CD8-positive, alpha-beta memory T cell (primary cell): Measurements from ENCODE around the gene UBE2Q1. TPM values are rescaled to one million over a fixed set of nuclear protein-coding genes. Genes with fewer than 3 reads are reported as not detected.
A peak's percentile ranks its signal among the peaks of the same experiment; 100 is the strongest.

Experiments used
- CTCF ChIA-PET: fragments of 350-600 bp; sonication (Branson Sonifier 250); formaldehyde crosslinking; loops from one replicate; lab custom pipeline; 2021; ENCODE audit warnings: antibody characterized with exemption; lab: Charles Lee
- POLR2A ChIA-PET: fragments of 350-600 bp; sonication (Branson Sonifier 250); formaldehyde crosslinking; loops from one replicate; lab custom pipeline; 2021; ENCODE audit warnings: antibody characterized with exemption; lab: Charles Lee
- DNase-seq, 5 donors: peaks; one replicate each; pipeline versions ENCODE4 v3.0.0 to v3.0.0-alpha.2; 2020 to 2022; ENCODE audit warnings: mixed read lengths in 1 of 5
- H3K27ac ChIP-seq: one replicate; pipeline ENCODE4 v1.7.0; 2013; ENCODE audit warnings: low read depth, mild to moderate bottlenecking, low read length, moderate library complexity
- H3K27me3 ChIP-seq: 2 replicates; pipeline ENCODE4 v1.7.0; 2013; ENCODE audit warnings: low read length, mild to moderate bottlenecking; ENCODE audit not compliant: insufficient read depth, poor library complexity, severe bottlenecking
- H3K36me3 ChIP-seq: 2 replicates; pipeline ENCODE4 v1.7.0; 2013; ENCODE audit warnings: mild to moderate bottlenecking, low read length, moderate library complexity; ENCODE audit not compliant: insufficient read depth
- H3K4me1 ChIP-seq: 2 replicates; pipeline ENCODE4 v1.7.0; 2013; ENCODE audit warnings: mild to moderate bottlenecking, low read length, moderate library complexity; ENCODE audit not compliant: insufficient read depth
- H3K4me3 ChIP-seq: 2 replicates; pipeline ENCODE4 v1.7.0; 2013; ENCODE audit warnings: mild to moderate bottlenecking, low read length
- H3K9me3 ChIP-seq: 2 replicates; pipeline ENCODE4 v1.7.0; 2013; ENCODE audit warnings: mild to moderate bottlenecking, low read length
- H3K27ac Mint-ChIP-seq, 8 donors: one replicate each; pipeline ENCODE4 v1.8.0; 2020 to 2021; ENCODE audit warnings: mixed read lengths in 8 of 8, mild to moderate bottlenecking in 6 of 8, inconsistent platforms in 3 of 8, moderate library complexity in 3 of 8
- H3K27me3 Mint-ChIP-seq, 2 donors: one replicate each; pipeline ENCODE4 v1.8.0; 2020 to 2021; ENCODE audit warnings: mixed read lengths in 2 of 2, mild to moderate bottlenecking in 1 of 2, moderate library complexity in 1 of 2
- H3K36me3 Mint-ChIP-seq, 3 donors: one replicate each; pipeline ENCODE4 v1.8.0; 2020 to 2021; ENCODE audit warnings: mixed read lengths in 3 of 3, inconsistent platforms in 1 of 3, mild to moderate bottlenecking in 1 of 3
- H3K4me1 Mint-ChIP-seq, 3 donors: one replicate each; pipeline ENCODE4 v1.8.0; 2020 to 2021; ENCODE audit warnings: mixed read lengths in 3 of 3, inconsistent platforms in 1 of 3, mild to moderate bottlenecking in 1 of 3
- H3K4me3 Mint-ChIP-seq, 7 donors: one replicate each; pipeline ENCODE4 v1.8.0; 2020 to 2021; ENCODE audit warnings: mixed read lengths in 7 of 7, mild to moderate bottlenecking in 6 of 7, moderate library complexity in 4 of 7, inconsistent platforms in 2 of 7
- H3K9me3 Mint-ChIP-seq, 5 donors: one replicate each; pipeline ENCODE4 v1.8.0; 2020 to 2022; ENCODE audit warnings: mixed read lengths in 5 of 5, mild to moderate bottlenecking in 3 of 5, moderate library complexity in 2 of 5, inconsistent platforms in 1 of 5
- polyA plus RNA-seq: library from polyadenylated mRNA; unstranded; fragments of 300-500 nt; fragmentation: Illumina TruSeq; gene quantifications from one replicate; pipeline ENCODE4 v1.2.3, GENCODE V29; 2021
- total RNA-seq, 2 experiments: library from RNA; stranded (reverse); gene quantifications; one replicate each; pipeline ENCODE4 v1.2.3, GENCODE V29; 2021

The UBE2Q1 gene
- total and polyA plus RNA-seq, 3 experiments from 2014 or later: 16.2 to 97.8 (median 83.8) TPM

DNA sequence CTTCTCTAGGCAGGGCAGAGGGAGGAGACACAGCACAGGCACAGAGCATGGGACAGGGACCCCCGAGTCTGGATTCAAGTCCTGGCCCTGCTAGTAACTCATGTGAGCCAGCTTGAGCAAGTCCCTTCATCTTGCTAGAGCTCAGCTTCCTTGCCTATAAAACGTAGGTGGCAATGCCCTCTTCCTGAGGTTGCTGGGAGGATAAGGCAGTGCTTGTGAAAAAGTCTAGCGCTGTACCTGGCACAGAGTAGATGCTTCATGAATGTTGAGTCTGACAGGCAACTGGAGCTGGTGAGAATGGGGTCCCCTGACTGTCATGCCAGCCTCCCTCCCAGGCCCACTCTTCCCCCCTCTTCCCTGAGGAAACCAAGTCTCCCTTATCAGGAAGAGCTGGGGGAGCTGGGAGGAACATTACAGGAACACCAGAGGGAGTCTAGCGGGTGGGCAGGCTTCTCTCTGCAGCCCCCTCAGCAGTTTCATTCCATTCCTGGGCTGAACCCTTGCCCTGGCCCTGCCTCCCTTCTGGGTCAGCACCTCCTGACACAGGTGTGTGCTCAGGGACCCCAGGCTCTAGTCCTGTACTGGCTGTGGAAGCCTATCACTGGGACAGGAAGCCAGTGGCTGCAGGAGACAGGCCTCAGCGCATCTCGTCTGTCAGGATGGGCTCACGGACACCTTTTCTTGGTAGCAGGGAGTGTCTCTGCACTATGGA is 19.0 kb upstream of the UBE2Q1 start:
- Histone ChIP-seq H3K27ac (no peak overlapping the region), H3K27me3 (no peaks in the 10 kb centered on the region), H3K4me1 (no peaks in the 10 kb centered on the region), H3K36me3 (peaks cover 23% of the 10 kb centered on the region), H3K4me3 (no peak overlapping the region), H3K9me3 (no peaks in the 10 kb centered on the region)
- ChIA-PET POLR2A (interaction anchor here (0.5 to 1.1 kb wide), 2 partner anchors 49 to 257 kb away, joined by 4 to 6 read pairs; partner anchors contain the start of gene AQP10), CTCF (interaction anchor here (1.5 kb wide), 1 partner anchor 14 kb away, joined by 3 read pairs; no protein-coding TSS in a partner anchor)
- peak overlapping the region in 1 of 8 donors; percentile 81 for H3K27ac Mint-ChIP-seq
- no peak overlapping the region for H3K4me3 Mint-ChIP-seq
- H3K9me3 Mint-ChIP-seq: no peaks in the 10 kb centered on the region
- H3K4me1 Mint-ChIP-seq: peaks cover 0 to 5% (median 1%) of the 10 kb centered on the region in 3 donors
- peaks cover 0 to 44% (median 8%) of the 10 kb centered on the region in 3 donors for H3K36me3 Mint-ChIP-seq
- no peak for DNase-seq
- H3K27me3 Mint-ChIP-seq: peaks cover 3 to 4% of the 10 kb centered on the region in 2 donors

DNA sequence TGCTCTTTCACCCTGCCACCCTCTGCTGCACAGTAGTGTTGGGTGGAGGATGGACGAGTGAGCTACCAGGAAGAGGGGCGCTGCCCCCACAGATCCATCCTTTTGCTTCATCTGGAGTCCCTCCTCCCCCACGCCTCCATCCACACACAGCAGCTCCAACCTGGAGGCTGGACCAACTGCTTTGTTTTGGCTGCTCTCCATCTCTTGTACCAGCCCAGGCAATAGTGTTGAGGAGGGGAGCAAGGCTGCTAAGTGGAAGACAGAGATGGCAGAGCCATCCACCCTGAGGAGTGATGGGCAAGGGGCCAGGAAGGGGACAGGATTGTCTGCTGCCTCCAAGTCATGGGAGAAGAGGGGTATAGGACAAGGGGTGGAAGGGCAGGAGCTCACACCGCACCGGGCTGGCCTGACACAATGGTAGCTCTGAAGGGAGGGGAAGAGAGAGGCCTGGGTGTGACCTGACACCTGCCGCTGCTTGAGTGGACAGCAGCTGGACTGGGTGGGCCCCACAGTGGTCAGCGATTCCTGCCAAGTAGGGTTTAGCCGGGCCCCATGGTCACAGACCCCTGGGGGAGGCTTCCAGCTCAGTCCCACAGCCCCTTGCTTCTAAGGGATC is 17.6 kb upstream of the UBE2Q1 start:
- H3K4me3 Mint-ChIP-seq: no peak overlapping the region
- H3K27ac Mint-ChIP-seq: peak overlapping the region in 1 of 8 donors; percentile 72
- peaks cover 0 to 30% (median 6%) of the 10 kb centered on the region in 3 donors for H3K36me3 Mint-ChIP-seq
- DNase-seq: no peak
- H3K27me3 ChIP-seq: no peaks in the 10 kb centered on the region
- H3K4me1 ChIP-seq: no peaks in the 10 kb centered on the region
- H3K4me3 ChIP-seq: no peak overlapping the region
- peaks cover 6 to 9% of the 10 kb centered on the region in 2 donors for H3K27me3 Mint-ChIP-seq
- H3K36me3 ChIP-seq: peaks cover 15% of the 10 kb centered on the region
- peaks cover 0 to 2% (median 0%) of the 10 kb centered on the region in 5 donors for H3K9me3 Mint-ChIP-seq
- H3K4me1 Mint-ChIP-seq: peaks cover 0 to 5% (median 1%) of the 10 kb centered on the region in 3 donors
- CTCF ChIA-PET: no interaction called here
- no peaks in the 10 kb centered on the region for H3K9me3 ChIP-seq
- no peak overlapping the region for H3K27ac ChIP-seq
- POLR2A ChIA-PET: no interaction called here

DNA sequence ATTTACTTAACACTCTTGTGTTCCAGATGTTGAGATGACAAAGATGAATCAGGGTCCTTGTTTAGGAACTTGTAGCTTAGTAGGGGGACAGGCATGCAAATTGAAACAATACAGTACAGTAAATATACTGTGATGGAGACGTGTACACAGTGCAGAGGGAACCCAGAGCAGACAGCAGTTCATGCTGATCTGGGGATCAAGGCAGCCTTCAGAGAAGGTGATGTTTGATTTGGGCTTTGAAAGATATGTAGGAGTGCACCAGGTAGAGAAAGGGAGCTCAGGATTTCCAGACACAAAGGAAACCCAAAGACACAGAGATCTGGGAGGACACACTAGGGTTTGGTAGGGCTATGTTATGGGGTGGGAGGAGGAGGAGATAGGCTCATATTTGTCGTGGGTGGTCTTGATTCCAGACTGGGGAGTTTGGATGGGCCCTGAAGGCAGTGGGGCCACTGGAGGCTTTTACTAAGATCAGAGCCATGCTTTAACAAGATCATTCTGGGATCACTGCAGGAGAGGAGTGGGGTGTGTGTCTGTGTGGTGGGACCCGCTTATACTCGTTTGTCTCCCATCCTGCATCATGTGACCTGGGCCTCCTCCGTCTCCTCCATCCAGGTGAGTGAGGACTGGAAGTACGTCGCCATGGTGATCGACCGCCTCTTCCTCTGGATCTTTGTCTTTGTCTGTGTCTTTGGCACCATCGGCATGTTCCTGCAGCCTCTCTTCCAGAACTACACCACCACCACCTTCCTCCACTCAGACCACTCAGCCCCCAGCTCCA is 16.9 kb upstream of the UBE2Q1 start:
- Histone ChIP-seq H3K36me3 (peaks cover 9% of the 10 kb centered on the region), H3K27me3 (no peaks in the 10 kb centered on the region), H3K9me3 (no peaks in the 10 kb centered on the region), H3K27ac (no peak overlapping the region), H3K4me1 (no peaks in the 10 kb centered on the region), H3K4me3 (no peak overlapping the region)
- H3K36me3 Mint-ChIP-seq: peaks cover 0 to 23% (median 4%) of the 10 kb centered on the region in 3 donors
- no peak overlapping the region for H3K4me3 Mint-ChIP-seq
- ChIA-PET POLR2A (no interaction called here), CTCF (interaction anchor here (1.1 to 1.4 kb wide), 2 partner anchors 15 to 16 kb away, joined by 3 read pairs; no protein-coding TSS in a partner anchor)
- DNase-seq: no peak
- H3K27me3 Mint-ChIP-seq: peaks cover 6 to 11% of the 10 kb centered on the region in 2 donors
- H3K4me1 Mint-ChIP-seq: peaks cover 0 to 5% (median 1%) of the 10 kb centered on the region in 3 donors
- H3K27ac Mint-ChIP-seq: no peak overlapping the region
- peaks cover 0 to 2% (median 0%) of the 10 kb centered on the region in 5 donors for H3K9me3 Mint-ChIP-seq

DNA sequence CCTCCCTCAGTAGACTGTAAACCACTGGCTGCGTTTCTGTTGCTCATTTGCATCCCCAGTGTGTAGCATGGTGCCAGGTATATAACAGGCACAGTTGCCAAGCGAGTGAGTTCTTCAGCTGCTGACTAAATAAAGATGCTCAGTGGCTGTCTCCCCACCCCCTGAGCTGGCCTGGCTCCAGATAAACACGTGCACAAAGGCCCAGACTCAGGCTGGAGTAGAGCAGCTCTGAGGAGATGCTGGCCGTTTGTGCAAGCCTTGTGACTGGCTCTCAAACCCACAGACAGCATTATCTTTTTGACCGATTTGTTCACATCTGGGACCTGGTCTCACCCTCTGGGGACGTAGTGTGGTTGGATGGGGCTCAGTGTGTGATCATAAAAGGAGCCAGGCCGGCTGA is 16.3 kb upstream of the UBE2Q1 start:
- H3K4me3 Mint-ChIP-seq: no peak overlapping the region
- Histone ChIP-seq H3K27me3 (no peaks in the 10 kb centered on the region), H3K36me3 (peaks cover 4% of the 10 kb centered on the region), H3K27ac (no peak overlapping the region), H3K4me1 (no peaks in the 10 kb centered on the region), H3K4me3 (no peak overlapping the region), H3K9me3 (no peaks in the 10 kb centered on the region)
- no peak for DNase-seq
- H3K4me1 Mint-ChIP-seq: peaks cover 0 to 5% (median 1%) of the 10 kb centered on the region in 3 donors
- peaks cover 0 to 17% (median 4%) of the 10 kb centered on the region in 3 donors for H3K36me3 Mint-ChIP-seq
- POLR2A ChIA-PET: no interaction called here
- H3K27me3 Mint-ChIP-seq: peaks cover 6 to 15% of the 10 kb centered on the region in 2 donors
- peak overlapping the region in 1 of 8 donors; percentile 14 for H3K27ac Mint-ChIP-seq
- peaks cover 0 to 2% (median 0%) of the 10 kb centered on the region in 5 donors for H3K9me3 Mint-ChIP-seq
- CTCF ChIA-PET: interaction anchor here (1.1 to 1.4 kb wide), 2 partner anchors 14 to 15 kb away, joined by 3 read pairs; no protein-coding TSS in a partner anchor

DNA sequence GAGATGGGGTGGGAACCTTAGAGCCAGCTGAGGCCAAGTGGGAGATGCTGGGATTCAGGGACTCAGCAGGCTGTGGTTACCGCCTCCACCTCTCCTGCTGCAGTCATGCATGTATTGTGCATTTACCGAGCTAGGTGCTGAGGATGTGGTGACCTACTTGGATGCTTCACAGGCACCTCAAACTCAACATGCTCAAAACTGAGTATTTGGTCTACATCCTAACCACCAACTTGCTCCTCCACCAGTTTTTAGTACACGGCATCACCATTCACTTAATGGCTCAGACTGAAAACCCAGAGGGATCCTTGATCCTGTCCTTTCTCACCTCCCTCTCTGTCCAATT is 14.7 kb upstream of the UBE2Q1 start:
- Histone ChIP-seq H3K4me3 (no peak overlapping the region), H3K9me3 (no peaks in the 10 kb centered on the region), H3K27me3 (peaks cover 9% of the 10 kb centered on the region), H3K27ac (no peak overlapping the region), H3K36me3 (no peaks in the 10 kb centered on the region), H3K4me1 (no peaks in the 10 kb centered on the region)
- Mint-ChIP-seq H3K36me3 (peaks cover 0 to 2% (median 0%) of the 10 kb centered on the region in 3 donors), H3K9me3 (peaks cover 0 to 2% (median 0%) of the 10 kb centered on the region in 5 donors), H3K27me3 (peaks cover 8 to 21% of the 10 kb centered on the region in 2 donors), H3K27ac (no peak overlapping the region), H3K4me1 (peaks cover 0 to 1% (median under 1%) of the 10 kb centered on the region in 3 donors), H3K4me3 (no peak overlapping the region)
- CTCF ChIA-PET: interaction anchor here (0.7 kb wide), 1 partner anchor 9 kb away, joined by 3 read pairs; no protein-coding TSS in a partner anchor
- POLR2A ChIA-PET: no interaction called here
- DNase-seq: no peak

DNA sequence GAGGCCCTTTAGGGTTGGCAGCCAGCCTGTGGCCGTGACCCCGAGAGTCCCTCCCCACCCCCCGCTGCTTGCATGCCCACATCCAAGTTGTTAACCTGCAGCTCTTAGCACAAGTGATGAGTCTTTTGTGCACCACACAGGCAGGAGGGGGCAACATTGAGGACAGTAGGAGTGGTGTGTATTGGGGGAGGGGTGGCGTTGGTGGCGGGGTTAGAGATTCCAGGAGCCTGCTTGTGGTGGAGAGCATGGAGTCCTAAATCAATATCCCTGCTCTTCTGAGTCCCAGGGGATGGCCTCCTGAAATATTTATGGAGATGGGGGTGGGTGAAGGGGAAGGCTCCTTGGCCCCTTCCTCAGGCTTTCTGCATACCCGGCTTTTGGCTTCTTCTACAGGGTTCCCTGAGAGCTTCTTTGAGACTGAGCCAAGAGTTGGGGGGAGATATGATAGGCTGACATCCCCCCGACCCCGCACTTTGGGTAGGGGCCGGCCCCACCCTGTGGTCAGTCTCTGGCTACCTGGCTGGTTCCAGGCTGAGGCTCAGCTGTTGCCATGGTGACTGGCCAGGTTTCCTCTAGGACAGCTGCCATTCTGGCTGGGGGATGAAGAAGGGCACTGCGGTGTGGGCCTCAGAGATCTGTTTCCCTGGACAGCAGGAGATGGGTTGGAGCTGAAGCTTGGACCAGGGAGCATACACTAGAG is 14.2 kb upstream of the UBE2Q1 start:
- no peak overlapping the region for H3K4me3 ChIP-seq
- peaks cover 0 to 2% (median 0%) of the 10 kb centered on the region in 5 donors for H3K9me3 Mint-ChIP-seq
- H3K4me3 Mint-ChIP-seq: no peak overlapping the region
- no peak overlapping the region for H3K27ac Mint-ChIP-seq
- no peaks in the 10 kb centered on the region for H3K36me3 Mint-ChIP-seq
- no peaks in the 10 kb centered on the region for H3K36me3 ChIP-seq
- no peak overlapping the region for H3K27ac ChIP-seq
- no peaks in the 10 kb centered on the region for H3K9me3 ChIP-seq
- POLR2A ChIA-PET: no interaction called here
- CTCF ChIA-PET: no interaction called here
- H3K27me3 Mint-ChIP-seq: peaks cover 8 to 25% of the 10 kb centered on the region in 2 donors
- H3K4me1 Mint-ChIP-seq: peaks cover 1 to 4% (median 3%) of the 10 kb centered on the region in 3 donors
- H3K27me3 ChIP-seq: peaks cover 12% of the 10 kb centered on the region
- no peak for DNase-seq
- H3K4me1 ChIP-seq: peaks cover 2% of the 10 kb centered on the region

DNA sequence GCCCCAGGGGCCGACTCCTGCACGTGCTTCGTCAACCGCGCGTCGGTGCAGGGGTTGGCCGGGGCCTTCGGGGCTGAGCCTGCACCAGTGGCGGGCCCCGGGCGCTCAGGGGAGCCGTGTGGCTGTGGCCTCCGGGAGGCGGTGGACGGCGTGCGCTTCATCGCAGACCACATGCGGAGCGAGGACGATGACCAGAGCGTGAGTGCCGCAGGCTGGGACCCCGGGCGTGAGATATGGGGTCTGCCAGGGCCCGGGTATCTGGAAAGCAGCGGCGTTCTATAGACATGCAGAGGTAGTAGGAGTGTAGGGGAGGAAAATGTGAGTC is 13.5 kb upstream of the UBE2Q1 start:
- Mint-ChIP-seq H3K4me3 (no peak overlapping the region), H3K27ac (no peak overlapping the region), H3K9me3 (peaks cover 0 to 2% (median 0%) of the 10 kb centered on the region in 5 donors), H3K36me3 (no peaks in the 10 kb centered on the region), H3K27me3 (peaks cover 8 to 30% of the 10 kb centered on the region in 2 donors), H3K4me1 (peaks cover 5 to 8% (median 6%) of the 10 kb centered on the region in 3 donors)
- H3K4me1 ChIP-seq: peaks cover 5% of the 10 kb centered on the region
- CTCF ChIA-PET: no interaction called here
- H3K27me3 ChIP-seq: peaks cover 19% of the 10 kb centered on the region
- no peak for DNase-seq
- POLR2A ChIA-PET: no interaction called here
- no peak overlapping the region for H3K4me3 ChIP-seq
- H3K9me3 ChIP-seq: no peaks in the 10 kb centered on the region
- no peak overlapping the region for H3K27ac ChIP-seq
- H3K36me3 ChIP-seq: no peaks in the 10 kb centered on the region
